Measurements from ENCODE around the gene LBHD2. TPM values are rescaled to one million over a fixed set of nuclear protein-coding genes. Genes with fewer than 3 reads are reported as not detected.

The LBHD2 gene
- total and polyA plus RNA-seq, 2 of the 8 experiments (the other 6 are each of a cell fraction or from before 2014, with no cell fraction given): not detected

DNA sequence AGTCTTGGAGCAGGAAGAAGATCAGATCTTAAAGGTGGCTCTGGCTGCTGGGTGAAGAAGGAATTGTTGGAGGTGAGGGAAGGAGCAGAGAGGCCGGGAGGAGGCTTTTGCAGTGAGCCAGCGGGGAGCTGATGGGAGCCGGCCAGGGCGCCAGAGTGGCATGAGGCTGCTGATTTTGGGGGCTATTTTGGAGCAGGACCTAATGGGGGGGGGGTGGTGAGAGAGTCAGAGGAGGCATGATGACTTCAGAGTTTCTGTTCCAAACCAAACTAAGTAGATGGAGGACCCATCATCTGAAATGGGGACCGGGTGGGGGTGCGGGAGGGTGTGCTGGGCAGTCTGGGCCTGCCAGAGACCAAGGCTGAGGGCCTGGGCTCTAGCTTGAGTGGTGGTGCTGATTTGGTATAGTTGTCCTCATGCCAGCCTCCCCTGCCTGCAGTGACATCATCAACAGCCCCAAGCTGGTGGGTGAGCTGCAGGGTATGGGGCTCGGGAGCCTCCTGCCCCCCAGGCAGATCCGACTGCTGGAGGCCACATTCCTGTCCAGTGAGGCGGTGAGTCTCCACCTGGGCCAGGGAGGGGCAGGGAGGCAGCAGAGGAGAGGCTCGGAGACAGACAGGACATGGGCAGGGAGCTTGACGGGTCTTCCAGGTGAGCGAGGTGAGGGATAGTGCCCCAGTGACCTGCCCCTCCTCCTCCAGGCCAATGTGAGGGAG lies 45.4 kb downstream of the LBHD2 start:
- Histone ChIP-seq H4K91ac (replicated peaks; ENCODE audit: insufficient read length, low read length) (no peak overlapping the region), H3K79me2 (ENCODE audit: control insufficient read depth in 1 of 2, insufficient read depth in 2 of 2, low read length in 2 of 2) (no peaks in the 10 kb centered on the region), H3K27me3 (replicated peaks in 1 of 4; ENCODE audit: control insufficient read depth in 3 of 4, extremely low read depth in 1 of 4, insufficient read depth in 3 of 4, low read length in 3 of 4) (peaks cover 0 to 31% (median 27%) of the 10 kb centered on the region in 4 experiments; a peak in 6 of 7 replicates), H3K14ac (ENCODE audit: insufficient read length) (no peak overlapping the region), H3K4me3 (ENCODE audit: extremely low read depth in 1 of 4, insufficient read depth in 2 of 4, low read depth in 3 of 4, low read length in 4 of 4) (no peak overlapping the region), H2AK5ac (ENCODE audit: low read depth, low read length) (no peak overlapping the region), H3K18ac (ENCODE audit: extremely low read depth, low read length) (no peak overlapping the region), H2BK15ac (ENCODE audit: low read length) (no peak overlapping the region), H2AFZ (ENCODE audit: low read length) (no peak overlapping the region), H3K36me3 (ENCODE audit: control insufficient read depth in 2 of 4, insufficient read depth in 4 of 4, low read length in 3 of 4) (peaks cover 3 to 14% (median 7%) of the 10 kb centered on the region in 4 experiments; a peak in 6 of 8 replicates), H3K4ac (replicated peaks; ENCODE audit: insufficient read length, low read depth, low read length) (no peak overlapping the region), H3K9me3 (ENCODE audit: insufficient read depth in 2 of 2, low read depth in 1 of 2, low read length in 1 of 2) (no peaks in the 10 kb centered on the region), H3K4me1 (replicated peaks in 1 of 4; ENCODE audit: control insufficient read depth in 3 of 4, insufficient read depth in 4 of 4, low read length in 3 of 4) (peaks cover 0 to 14% (median 8%) of the 10 kb centered on the region in 4 experiments; a peak in 5 of 7 replicates), H3K27ac (ENCODE audit: low read depth, low read length) (no peak overlapping the region), H4K20me1 (replicated peaks in 1 of 2; ENCODE audit: control insufficient read depth in 1 of 2, insufficient read depth in 2 of 2, low read length in 2 of 2) (peaks cover 6 to 16% of the 10 kb centered on the region in 2 experiments), H2BK20ac (ENCODE audit: low read length) (no peak overlapping the region), H3K4me2 (ENCODE audit: insufficient read depth in 1 of 2, low read depth in 2 of 2, low read length in 2 of 2) (no peak overlapping the region), H4K5ac (ENCODE audit: insufficient read length, low read depth, low read length) (no peak overlapping the region), H3K9ac (replicated peaks in 1 of 4; ENCODE audit: extremely low read depth in 1 of 4, low read depth in 3 of 4, low read length in 3 of 4) (no peak overlapping the region), H2BK120ac (replicated peaks; ENCODE audit: low read depth, low read length) (no peak overlapping the region), H3K23me2 (ENCODE audit: low read depth, low read length) (peaks cover 5% of the 10 kb centered on the region; the same call in 1 of the 2 replicates), H3K56ac (replicated peaks; ENCODE audit: insufficient read length, low read depth, low read length) (no peak overlapping the region), H2BK5ac (ENCODE audit: low read depth, low read length) (no peak overlapping the region), H4K8ac (ENCODE audit: extremely low read depth, insufficient read depth, low read length) (no peak overlapping the region), H3K23ac (ENCODE audit: insufficient read length) (no peak overlapping the region), H3K79me1 (ENCODE audit: low read depth, low read length) (no peaks in the 10 kb centered on the region), H2BK12ac (ENCODE audit: low read depth, low read length) (no peak overlapping the region)
- TF ChIP-seq, protein P1, sequence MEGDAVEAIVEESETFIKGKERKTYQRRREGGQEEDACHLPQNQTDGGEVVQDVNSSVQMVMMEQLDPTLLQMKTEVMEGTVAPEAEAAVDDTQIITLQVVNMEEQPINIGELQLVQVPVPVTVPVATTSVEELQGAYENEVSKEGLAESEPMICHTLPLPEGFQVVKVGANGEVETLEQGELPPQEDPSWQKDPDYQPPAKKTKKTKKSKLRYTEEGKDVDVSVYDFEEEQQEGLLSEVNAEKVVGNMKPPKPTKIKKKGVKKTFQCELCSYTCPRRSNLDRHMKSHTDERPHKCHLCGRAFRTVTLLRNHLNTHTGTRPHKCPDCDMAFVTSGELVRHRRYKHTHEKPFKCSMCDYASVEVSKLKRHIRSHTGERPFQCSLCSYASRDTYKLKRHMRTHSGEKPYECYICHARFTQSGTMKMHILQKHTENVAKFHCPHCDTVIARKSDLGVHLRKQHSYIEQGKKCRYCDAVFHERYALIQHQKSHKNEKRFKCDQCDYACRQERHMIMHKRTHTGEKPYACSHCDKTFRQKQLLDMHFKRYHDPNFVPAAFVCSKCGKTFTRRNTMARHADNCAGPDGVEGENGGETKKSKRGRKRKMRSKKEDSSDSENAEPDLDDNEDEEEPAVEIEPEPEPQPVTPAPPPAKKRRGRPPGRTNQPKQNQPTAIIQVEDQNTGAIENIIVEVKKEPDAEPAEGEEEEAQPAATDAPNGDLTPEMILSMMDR (IDR thresholded peaks at IDR 0.05; ENCODE audit: control extremely low read depth in 1 of 3, insufficient read depth in 1 of 3, low read depth in 1 of 3, low read length in 3 of 3): no peak
- TF ChIP-seq CTBP2 (IDR thresholded peaks at IDR 0.05; ENCODE audit: borderline replicate concordance, insufficient read depth, insufficient read length, low read length) (no peak), CBX5 (IDR thresholded peaks at IDR 0.05; ENCODE audit: low read depth, low read length) (no peak), KDM4A (IDR thresholded peaks at IDR 0.05; ENCODE audit: low read depth, low read length, severe bottlenecking) (no peak), YY1 (IDR thresholded peaks at IDR 0.05; ENCODE audit: low read depth, low read length) (no peak), RAD21 (IDR thresholded peaks at IDR 0.05 in 1 of 2, conservative IDR thresholded peaks at IDR 0.05 in 1 of 2; ENCODE audit: low read depth in 2 of 2, low read length in 2 of 2) (no peak), RFX5 (IDR thresholded peaks at IDR 0.05; ENCODE audit: borderline replicate concordance, low read depth, low read length) (no peak)
- DNase-seq (ENCODE audit: low read depth in 1 of 2, low spot score in 2 of 2) (no peak), FAIRE-seq (no peak)
- POLR2A ChIA-PET (ENCODE audit: partially characterized antibody): interaction anchor here (0.5 to 4.6 kb wide), 6 partner anchors 8 to 215 kb away, joined by 3 to 26 read pairs (median 3); partner anchors contain the start of gene EXOC3L4
- 92% methylated on average over 9 of the region's 12 CpGs; no CpG with 5 or more reads in 1 of the 2 experiments for WGBS, 2 experiments (ENCODE audit: extremely low coverage in 1 of 2, insufficient coverage in 1 of 2, insufficient read length in 1 of 2, insufficient replicate concordance in 2 of 2, low coverage in 1 of 2, low lambda C conversion rate in 2 of 2, missing lambda C conversion rate in 1 of 2)
- CTCF ChIA-PET (ENCODE audit: partially characterized antibody): interaction anchor here (0.7 to 18.4 kb wide), 12 partner anchors 8 to 169 kb away, joined by 3 to 276 read pairs (median 5); no protein-coding TSS in a partner anchor
